ENCODE data around the gene DAAM1.

The DAAM1 gene

DNA sequence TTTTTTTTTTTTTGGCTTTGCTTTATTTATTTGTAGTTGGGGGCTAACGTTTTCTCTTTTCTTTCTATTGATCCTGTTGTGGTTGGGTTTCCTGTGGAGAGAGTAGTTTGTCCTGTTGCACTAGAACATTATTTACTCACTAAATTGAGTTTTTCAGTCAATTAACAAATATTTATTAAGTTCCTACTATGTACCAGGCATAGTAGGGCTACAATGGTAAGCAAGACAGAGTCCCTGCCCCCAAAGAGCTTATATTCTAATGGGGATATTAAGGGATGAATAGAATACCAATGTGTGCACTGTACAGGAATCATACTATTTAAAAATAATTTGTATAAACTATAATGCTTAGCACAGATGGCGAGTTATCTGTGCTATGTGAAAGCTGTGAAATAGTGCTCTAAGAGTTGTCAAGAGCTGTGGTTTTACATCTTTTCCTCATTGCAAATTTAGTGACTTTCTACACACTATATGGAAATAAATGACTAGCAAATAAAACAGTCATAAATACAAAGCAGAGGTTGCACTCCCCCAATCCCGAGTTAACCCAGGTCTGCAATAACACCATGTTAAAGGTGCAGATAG, 181.8 kb downstream of the DAAM1 start:
- H3K4me3 ChIP-seq (replicated peaks; ENCODE audit: low read depth, low read length) = no peak overlapping the region
- TF ChIP-seq, protein P1, sequence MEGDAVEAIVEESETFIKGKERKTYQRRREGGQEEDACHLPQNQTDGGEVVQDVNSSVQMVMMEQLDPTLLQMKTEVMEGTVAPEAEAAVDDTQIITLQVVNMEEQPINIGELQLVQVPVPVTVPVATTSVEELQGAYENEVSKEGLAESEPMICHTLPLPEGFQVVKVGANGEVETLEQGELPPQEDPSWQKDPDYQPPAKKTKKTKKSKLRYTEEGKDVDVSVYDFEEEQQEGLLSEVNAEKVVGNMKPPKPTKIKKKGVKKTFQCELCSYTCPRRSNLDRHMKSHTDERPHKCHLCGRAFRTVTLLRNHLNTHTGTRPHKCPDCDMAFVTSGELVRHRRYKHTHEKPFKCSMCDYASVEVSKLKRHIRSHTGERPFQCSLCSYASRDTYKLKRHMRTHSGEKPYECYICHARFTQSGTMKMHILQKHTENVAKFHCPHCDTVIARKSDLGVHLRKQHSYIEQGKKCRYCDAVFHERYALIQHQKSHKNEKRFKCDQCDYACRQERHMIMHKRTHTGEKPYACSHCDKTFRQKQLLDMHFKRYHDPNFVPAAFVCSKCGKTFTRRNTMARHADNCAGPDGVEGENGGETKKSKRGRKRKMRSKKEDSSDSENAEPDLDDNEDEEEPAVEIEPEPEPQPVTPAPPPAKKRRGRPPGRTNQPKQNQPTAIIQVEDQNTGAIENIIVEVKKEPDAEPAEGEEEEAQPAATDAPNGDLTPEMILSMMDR (IDR thresholded peaks at IDR 0.05; ENCODE audit: low read length, missing control alignments) = no peak
- no peak for DNase-seq (ENCODE audit: low read depth)

GRCh38 chr14:59371771-59372170, 183.3 kb downstream of the DAAM1 start:
- TF ChIP-seq, protein P1 (IDR thresholded peaks at IDR 0.05; ENCODE audit: low read length, missing control alignments) = no peak
- H3K4me3 ChIP-seq (replicated peaks; ENCODE audit: low read depth, low read length) = no peak overlapping the region

DNA sequence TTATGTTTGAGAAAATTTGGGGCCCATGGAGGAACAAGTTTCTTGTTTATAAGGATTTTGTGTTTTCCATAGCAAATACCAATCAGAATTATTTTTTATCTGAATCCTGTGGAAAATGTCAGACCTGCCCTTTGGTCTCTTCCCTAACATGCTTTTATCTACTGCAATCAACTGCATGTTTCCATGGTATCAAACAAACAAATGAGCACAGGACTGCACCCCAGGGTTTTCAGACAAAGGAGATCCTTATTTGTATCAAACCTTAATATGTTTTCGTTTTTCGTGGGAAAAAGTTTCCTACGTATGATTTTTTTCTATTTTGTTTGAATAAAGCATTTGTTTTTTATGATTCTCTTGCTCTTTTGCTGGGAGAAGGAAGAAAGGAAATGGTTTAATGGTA, 185.6 kb downstream of the DAAM1 start:
- no peak for DNase-seq (ENCODE audit: low read depth)
- TF ChIP-seq, protein P1 (IDR thresholded peaks at IDR 0.05; ENCODE audit: low read length, missing control alignments) = no peak
- no peak overlapping the region for H3K4me3 ChIP-seq (replicated peaks; ENCODE audit: low read depth, low read length)

More at GRCh38 chr14:59371771-59372170, 183.3 kb downstream of the DAAM1 start:
- DNase-seq (ENCODE audit: low read depth) = no peak

DNA sequence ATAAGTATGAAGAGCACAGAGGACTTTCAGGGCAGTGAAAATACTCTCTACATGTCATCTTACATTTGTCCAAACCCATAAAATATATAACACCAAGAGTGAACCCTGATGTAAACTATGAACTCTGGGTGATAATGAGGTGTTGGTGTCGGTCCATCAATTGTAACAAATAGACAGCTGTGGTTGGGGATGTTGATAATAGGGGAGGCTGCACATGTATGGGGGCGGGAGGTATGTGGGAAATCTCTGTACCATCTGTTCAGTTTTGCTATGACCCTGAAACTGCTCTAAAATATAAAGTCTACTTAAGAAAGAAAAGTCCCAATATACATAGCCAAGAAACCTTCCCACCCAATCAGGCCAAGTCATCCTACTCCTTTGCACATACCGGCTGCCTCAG, 188.2 kb downstream of the DAAM1 start:
- DNase-seq (ENCODE audit: low read depth) = no peak
- TF ChIP-seq, protein P1 (IDR thresholded peaks at IDR 0.05; ENCODE audit: low read length, missing control alignments) = no peak
- no peak overlapping the region for H3K4me3 ChIP-seq (replicated peaks; ENCODE audit: low read depth, low read length)

- TF ChIP-seq, protein P1 (IDR thresholded peaks at IDR 0.05; ENCODE audit: low read length, missing control alignments) = no peak
- no peak overlapping the region for H3K4me3 ChIP-seq (replicated peaks; ENCODE audit: low read depth, low read length)
- no peak for DNase-seq (ENCODE audit: low read depth)
Observed at GRCh38 chr14:59377491-59377890, 189.0 kb downstream of the DAAM1 start.

- no peak for DNase-seq (ENCODE audit: low read depth)
- TF ChIP-seq, protein P1 (IDR thresholded peaks at IDR 0.05; ENCODE audit: low read length, missing control alignments) = no peak
- H3K4me3 ChIP-seq (replicated peaks; ENCODE audit: low read depth, low read length) = no peak overlapping the region
Observed at GRCh38 chr14:59377991-59378601, 189.6 kb downstream of the DAAM1 start.

GRCh38 chr14:59389936-59390335, 201.5 kb downstream of the DAAM1 start:
- DNase-seq (ENCODE audit: low read depth) = no peak
- no peak overlapping the region for H3K4me3 ChIP-seq (replicated peaks; ENCODE audit: low read depth, low read length)
- TF ChIP-seq, protein P1 (IDR thresholded peaks at IDR 0.05; ENCODE audit: low read length, missing control alignments) = no peak

Measured in fibroblast of pulmonary artery (primary cell).